ENCODE results near the gene RNU1-2.
"Not testable (repeated sequence)": the region's sequence is repeated elsewhere in the genome, so short reads cannot be mapped to it uniquely, and the experiment has no call there.

The RNU1-2 gene

DNA sequence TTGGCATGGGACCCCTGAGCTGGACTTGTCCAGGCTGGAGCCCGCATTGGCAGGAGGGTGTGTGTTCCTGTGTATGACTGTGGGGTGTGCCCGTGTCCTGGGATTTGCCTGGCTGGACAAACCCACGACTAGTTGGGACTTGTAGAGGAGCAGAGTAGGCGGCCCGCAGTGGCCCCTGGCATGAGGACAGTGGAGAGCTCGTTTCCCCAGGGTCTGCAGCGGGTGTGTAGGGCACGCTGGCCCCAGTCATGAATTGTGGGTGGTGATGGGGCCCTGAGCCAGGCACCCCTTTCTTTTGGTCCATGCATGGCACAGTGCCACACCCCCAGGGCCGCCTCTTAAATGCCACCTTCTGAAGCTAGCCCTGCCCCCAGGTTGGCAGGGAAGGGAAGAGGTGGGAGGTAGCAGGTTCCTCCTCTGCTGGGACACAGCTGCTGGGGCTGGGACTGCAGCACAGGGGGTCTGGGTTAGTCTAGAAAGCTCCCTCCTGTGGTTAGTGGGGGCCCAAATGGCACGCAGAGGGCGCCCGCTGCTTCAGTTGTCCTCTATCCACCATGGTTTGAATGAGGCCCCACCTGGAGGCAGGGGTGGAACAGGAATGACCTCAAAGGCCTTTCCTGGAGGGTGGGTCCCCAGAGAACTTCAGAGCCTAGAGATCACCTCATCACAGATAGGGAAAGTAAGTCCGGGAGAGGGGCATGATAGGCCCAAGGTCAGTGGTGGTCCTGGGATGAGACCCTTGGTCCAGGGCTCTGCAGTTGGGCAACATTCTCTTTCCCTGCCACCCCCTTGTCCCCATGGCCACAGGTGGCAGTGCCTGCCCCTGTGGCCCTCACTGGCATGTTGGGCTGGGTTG, 30.1 kb downstream of the RNU1-2 start:
- no peak for DNase-seq (ENCODE audit: low read depth in 1 of 2, low spot score in 1 of 2)

- DNase-seq (ENCODE audit: low read depth in 1 of 2, low spot score in 1 of 2) = no peak
Measured at GRCh38 chr1:16926491-16927073, 30.8 kb downstream of the RNU1-2 start.

DNA sequence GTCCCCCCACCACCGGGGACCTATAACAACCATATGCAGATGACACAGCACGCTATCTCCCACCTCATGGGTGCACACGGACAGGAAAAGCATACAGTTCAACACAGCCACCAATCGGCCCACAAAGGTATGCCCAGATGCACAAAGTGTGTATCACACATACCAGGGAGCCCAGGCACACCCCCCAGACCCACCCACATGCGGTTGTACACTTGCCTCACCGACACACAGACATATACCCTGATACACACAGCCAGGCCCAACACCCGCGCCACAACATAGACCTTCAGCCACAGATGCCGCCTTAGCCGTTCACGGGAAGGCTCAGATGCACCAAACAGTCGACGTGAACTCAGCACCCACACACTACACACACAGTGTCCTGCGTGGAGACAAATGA, 31.5 kb downstream of the RNU1-2 start:
- DNase-seq (ENCODE audit: low read depth in 1 of 2, low spot score in 1 of 2) = no peak

GRCh38 chr1:16927711-16928485, 32.1 kb downstream of the RNU1-2 start:
- DNase-seq (ENCODE audit: low read depth in 1 of 2, low spot score in 1 of 2) = no peak

GRCh38 chr1:16929146-16930041, 33.6 kb downstream of the RNU1-2 start:
- not testable (repeated sequence) for DNase-seq (ENCODE audit: low read depth in 1 of 2, low spot score in 1 of 2)

DNA sequence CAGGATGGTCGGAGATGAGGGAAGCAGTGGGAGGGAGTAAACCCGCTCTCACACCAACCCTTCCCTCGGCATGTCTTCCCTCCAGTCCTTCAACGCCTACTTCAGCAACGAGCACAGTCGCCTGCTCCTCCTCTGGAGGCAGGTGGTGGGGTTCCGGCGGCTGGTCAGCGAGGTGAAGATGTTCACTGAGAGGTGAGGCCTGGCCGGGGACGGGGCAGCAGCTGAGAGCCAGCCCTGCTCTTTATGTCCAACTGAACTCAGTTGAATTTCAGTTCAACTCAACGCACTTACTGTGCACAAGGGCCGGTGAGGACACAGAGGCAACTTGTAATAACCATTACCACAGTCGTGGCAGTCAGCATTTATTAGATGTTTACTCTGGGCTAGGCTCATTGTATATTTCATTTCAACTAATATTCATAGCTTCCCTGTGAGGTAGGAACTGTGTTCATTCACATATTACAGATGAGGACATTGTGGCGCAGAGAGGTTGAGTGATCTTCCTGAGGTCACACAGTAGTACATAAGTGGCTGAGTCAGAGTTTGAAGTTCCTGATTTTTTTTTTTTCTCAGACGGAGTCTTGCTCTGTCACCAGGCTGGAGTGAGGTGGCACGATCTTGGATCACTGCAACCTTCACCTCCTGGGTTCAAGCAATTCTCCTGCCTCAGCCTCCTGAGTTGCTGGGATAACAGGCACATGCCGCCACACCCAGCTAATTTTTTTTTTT, 35.6 kb downstream of the RNU1-2 start:
- not testable (repeated sequence) for DNase-seq (ENCODE audit: low read depth in 1 of 2, low spot score in 1 of 2)

DNA sequence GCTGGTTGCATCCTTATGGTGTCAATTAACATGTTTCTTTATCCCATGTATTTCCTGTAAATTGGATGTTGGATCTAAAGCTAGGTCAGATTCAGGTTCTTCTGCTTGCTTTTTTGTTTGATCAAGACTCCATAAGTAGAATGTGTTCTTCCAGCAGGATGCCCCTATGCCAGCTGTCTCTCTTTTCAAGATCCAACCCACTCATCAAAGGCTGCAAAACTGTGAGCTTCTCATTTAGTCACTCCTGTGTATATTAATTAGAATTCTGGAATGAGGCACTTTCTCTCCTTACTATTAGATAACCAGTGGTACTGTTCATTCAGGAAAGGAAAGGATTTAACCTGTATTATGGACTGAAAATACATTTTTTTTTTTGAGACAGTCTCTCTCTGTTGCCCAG, 38.2 kb downstream of the RNU1-2 start:
- not testable (repeated sequence) for DNase-seq (ENCODE audit: low read depth in 1 of 2, low spot score in 1 of 2)

DNA sequence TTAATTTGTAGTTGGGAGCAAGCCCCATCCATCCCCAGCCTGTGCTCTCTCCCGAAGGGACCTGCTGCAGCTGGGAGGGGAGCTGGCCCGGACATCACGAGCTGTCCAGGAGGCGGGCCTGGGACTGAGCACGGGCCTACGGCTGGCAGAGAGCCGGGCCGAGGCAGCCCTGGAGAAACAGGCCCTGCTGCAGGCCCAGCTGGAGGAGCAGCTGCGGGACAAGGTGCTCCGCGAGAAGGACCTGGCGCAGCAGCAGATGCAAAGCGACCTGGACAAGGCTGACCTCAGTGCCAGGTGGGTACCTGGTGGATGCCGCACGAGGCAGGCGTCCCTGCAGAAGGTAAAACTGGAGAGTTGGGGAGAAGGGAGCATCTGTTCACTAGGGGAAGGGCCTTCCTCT, 40.8 kb downstream of the RNU1-2 start:
- DNase-seq (ENCODE audit: low read depth in 1 of 2, low spot score in 1 of 2) = not testable (repeated sequence)

DNA sequence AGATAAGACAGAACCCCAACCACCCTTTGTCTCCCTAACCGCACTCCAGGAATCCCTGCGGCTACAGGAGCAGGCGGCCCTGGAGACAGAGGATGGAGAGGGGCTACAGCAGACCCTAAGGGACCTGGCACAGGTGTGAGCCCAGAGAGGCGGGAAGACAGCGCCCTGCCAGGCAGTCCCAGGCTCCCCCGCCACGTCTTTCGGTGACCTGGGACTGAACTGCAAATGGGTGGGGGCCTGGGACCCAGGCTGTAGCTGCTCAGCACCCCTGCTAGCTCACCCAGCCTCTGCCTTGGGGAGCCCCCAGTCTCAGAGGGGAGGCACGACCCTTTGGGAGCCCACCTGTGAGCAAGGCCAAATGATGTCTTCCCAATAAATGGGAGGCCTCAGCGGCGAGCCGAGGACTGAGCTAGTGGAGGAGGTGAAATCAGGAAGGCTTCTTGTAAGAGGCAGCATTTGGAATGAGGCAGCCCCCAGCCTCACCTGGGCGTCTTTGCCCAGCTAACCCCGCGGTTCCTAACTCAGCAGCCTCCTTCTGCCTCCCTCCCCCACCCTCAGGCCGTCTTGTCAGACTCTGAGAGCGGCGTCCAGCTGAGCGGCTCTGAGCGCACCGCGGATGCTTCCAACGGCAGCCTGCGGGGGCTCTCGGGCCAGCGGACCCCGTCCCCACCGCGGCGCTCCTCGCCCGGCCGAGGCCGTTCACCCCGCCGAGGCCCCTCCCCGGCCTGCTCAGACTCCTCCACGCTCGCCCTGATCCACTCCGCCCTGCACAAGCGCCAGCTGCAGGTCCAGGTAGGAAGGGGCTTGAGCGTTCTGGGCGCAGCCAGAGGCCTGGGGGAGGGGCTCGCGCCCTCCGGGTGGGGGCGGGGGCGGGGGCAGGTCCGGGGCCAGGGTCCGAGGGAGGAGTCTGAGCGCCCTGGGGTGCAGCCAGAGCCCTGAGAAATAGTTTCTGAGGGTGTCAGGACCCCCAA, 42.9 kb downstream of the RNU1-2 start:
- DNase-seq (ENCODE audit: low read depth in 1 of 2, low spot score in 1 of 2) = no peak

DNA sequence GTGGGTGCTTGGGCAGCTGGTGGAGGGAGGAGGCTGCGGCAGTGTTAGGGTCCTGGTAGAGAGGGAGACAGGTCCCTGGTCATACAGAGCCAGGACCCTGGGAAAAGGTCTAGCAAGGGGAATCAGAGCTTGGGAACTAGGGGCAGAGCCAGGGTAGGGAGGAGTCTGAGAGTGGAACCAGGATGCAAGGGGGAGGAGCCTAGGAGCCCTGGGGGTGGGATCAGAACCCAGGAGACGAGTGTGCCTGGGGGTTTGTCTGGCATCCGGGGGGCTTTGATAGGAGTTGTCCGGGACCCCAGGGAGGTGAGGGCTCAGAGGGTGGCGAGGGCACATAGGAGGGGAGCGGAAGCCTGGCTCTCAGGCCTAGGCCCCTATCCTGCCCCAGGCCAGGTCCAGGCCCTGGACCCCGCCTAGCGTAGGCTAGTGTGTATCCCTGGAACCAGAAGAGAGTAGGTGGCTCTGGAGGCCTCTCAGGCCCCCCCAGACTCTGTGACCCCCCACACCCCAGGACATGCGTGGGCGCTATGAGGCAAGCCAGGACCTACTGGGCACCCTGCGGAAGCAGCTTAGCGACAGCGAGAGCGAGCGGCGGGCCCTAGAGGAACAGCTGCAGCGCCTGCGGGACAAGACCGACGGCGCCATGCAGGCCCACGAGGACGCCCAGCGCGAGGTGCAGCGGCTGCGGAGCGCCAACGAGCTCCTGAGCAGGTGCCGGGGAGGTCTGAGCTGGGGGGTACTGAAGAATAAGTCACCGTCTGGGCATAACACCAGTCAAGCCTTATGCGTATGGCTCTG, 43.8 kb downstream of the RNU1-2 start:
- DNase-seq (ENCODE audit: low read depth in 1 of 2, low spot score in 1 of 2) = not testable (repeated sequence)

DNA sequence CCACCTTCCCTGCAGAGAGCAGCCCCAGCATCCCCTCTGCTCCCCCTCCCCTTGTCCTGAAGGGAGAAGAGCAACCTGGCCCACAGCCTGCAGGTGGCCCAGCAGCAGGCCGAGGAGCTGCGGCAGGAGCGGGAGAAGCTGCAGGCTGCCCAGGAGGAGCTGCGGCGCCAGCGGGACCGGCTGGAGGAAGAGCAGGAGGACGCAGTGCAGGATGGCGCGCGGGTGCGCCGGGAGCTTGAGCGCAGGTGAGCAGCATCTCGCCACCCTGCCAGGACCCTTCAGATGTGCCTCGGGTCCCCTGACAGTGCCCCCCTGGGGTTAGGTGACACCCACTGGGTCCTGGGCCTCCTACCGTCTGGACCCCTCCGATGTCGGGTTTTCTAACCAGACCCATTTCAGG, 48.3 kb downstream of the RNU1-2 start:
- no peak for DNase-seq (ENCODE audit: low read depth in 1 of 2, low spot score in 1 of 2)

- not testable (repeated sequence) for DNase-seq (ENCODE audit: low read depth in 1 of 2, low spot score in 1 of 2)
Measured at GRCh38 chr1:16945512-16945911, 49.7 kb downstream of the RNU1-2 start.
